ENCODE measurements around the gene NME3. TPM values are rescaled to one million over a fixed set of nuclear protein-coding genes. Genes with fewer than 3 reads are reported as not detected.

The NME3 gene
- polyA plus RNA-seq, 3 donors: 57.7 to 80.2 (median 74.7) TPM

GRCh38 chr16:1789643-1790045 lies 18.3 kb upstream of the NME3 start:
- Histone ChIP-seq H2AFZ (ENCODE audit: insufficient read depth, low read depth, low read length, poor library complexity, severe bottlenecking) (no peak overlapping the region), H3K27ac (ENCODE audit: low read depth in 1 of 2, low read length in 2 of 2) (no peak overlapping the region), H3K9ac (ENCODE audit: insufficient read depth, low read length, poor library complexity, severe bottlenecking) (no peak overlapping the region), H3K4me1 (ENCODE audit: control insufficient read depth in 1 of 2, insufficient read depth in 2 of 2, low read length in 2 of 2) (no peaks in the 10 kb centered on the region), H3K36me3 (replicated peaks in 1 of 2; ENCODE audit: control insufficient read depth in 1 of 2, insufficient read depth in 2 of 2, low read length in 2 of 2) (peaks cover 42 to 44% of the 10 kb centered on the region in 2 donors), H3K4me2 (replicated peaks; ENCODE audit: extremely low read depth, low read length, poor library complexity, severe bottlenecking) (no peak overlapping the region), H3K79me2 (ENCODE audit: insufficient read depth, low read length) (peaks cover 24% of the 10 kb centered on the region), H4K20me1 (ENCODE audit: insufficient read depth, low read length) (peaks cover 33% of the 10 kb centered on the region), H3K27me3 (ENCODE audit: control insufficient read depth in 2 of 2, insufficient read depth in 2 of 2, low read length in 2 of 2) (no peaks in the 10 kb centered on the region), H3K9me3 (replicated peaks in 1 of 2; ENCODE audit: control insufficient read depth in 1 of 2, insufficient read depth in 1 of 2, low read length in 2 of 2) (no peaks in the 10 kb centered on the region), H3K4me3 (replicated peaks in 1 of 3; ENCODE audit: low read depth in 2 of 3, low read length in 3 of 3) (no peak overlapping the region)
- Mint-ChIP-seq H3K4me1 (peaks cover 2% of the 10 kb centered on the region), H3K27me3 (ENCODE audit: low read depth in 3 of 3) (no peaks in the 10 kb centered on the region), H3K27ac (no peak overlapping the region), H3K4me3 (no peak overlapping the region), H3K36me3 (peaks cover 18 to 55% of the 10 kb centered on the region in 2 donors), H3K9me3 (no peaks in the 10 kb centered on the region)
- no peak for DNase-seq
- TF ChIP-seq CTCF (IDR thresholded peaks at IDR 0.05): no peak
- intact Hi-C loops (cut with micrococcal nuclease): loop anchor here in 1 of 2 donors (10.0 kb wide), 2 partner anchors 85 to 365 kb away; partner anchors contain the start of genes MAPK8IP3 and UQCC4
- 91% methylated on average over 19 of the region's 25 CpGs for WGBS (ENCODE audit: insufficient coverage)

GRCh38 chr16:1788708-1789100 lies 17.4 kb upstream of the NME3 start:
- DNase-seq: no peak
- H3K36me3 ChIP-seq (replicated peaks in 1 of 2; ENCODE audit: control insufficient read depth in 1 of 2, insufficient read depth in 2 of 2, low read length in 2 of 2): peaks cover 42 to 44% of the 10 kb centered on the region in 2 donors
- Mint-ChIP-seq H3K4me1 (peaks cover 8% of the 10 kb centered on the region), H3K27ac (no peak overlapping the region), H3K4me3 (no peak overlapping the region), H3K9me3 (no peaks in the 10 kb centered on the region), H3K36me3 (peaks cover 18 to 55% of the 10 kb centered on the region in 2 donors), H3K27me3 (ENCODE audit: low read depth in 3 of 3) (no peaks in the 10 kb centered on the region)
- peaks cover 33% of the 10 kb centered on the region for H3K79me2 ChIP-seq (ENCODE audit: insufficient read depth, low read length)
- peaks cover 6 to 7% of the 10 kb centered on the region in 2 donors for H3K4me1 ChIP-seq (ENCODE audit: control insufficient read depth in 1 of 2, insufficient read depth in 2 of 2, low read length in 2 of 2)
- H4K20me1 ChIP-seq (ENCODE audit: insufficient read depth, low read length): peaks cover 33% of the 10 kb centered on the region
- H3K4me2 ChIP-seq (replicated peaks; ENCODE audit: extremely low read depth, low read length, poor library complexity, severe bottlenecking): no peak overlapping the region
- H3K27ac ChIP-seq (ENCODE audit: low read depth in 1 of 2, low read length in 2 of 2): no peak overlapping the region
- H2AFZ ChIP-seq (ENCODE audit: insufficient read depth, low read depth, low read length, poor library complexity, severe bottlenecking): no peak overlapping the region
- no peaks in the 10 kb centered on the region for H3K27me3 ChIP-seq (ENCODE audit: control insufficient read depth in 2 of 2, insufficient read depth in 2 of 2, low read length in 2 of 2)
- H3K9ac ChIP-seq (ENCODE audit: insufficient read depth, low read length, poor library complexity, severe bottlenecking): no peak overlapping the region
- H3K4me3 ChIP-seq (replicated peaks in 1 of 3; ENCODE audit: low read depth in 2 of 3, low read length in 3 of 3): no peak overlapping the region
- no peaks in the 10 kb centered on the region for H3K9me3 ChIP-seq (replicated peaks in 1 of 2; ENCODE audit: control insufficient read depth in 1 of 2, insufficient read depth in 1 of 2, low read length in 2 of 2)
- TF ChIP-seq CTCF (IDR thresholded peaks at IDR 0.05): no peak
- WGBS (ENCODE audit: insufficient coverage): 86% methylated on average over 19 of the region's 19 CpGs
- intact Hi-C loops (cut with micrococcal nuclease): loop anchor here in 1 of 2 donors (10.0 kb wide), 2 partner anchors 84 to 364 kb away; partner anchors contain the start of genes MAPK8IP3 and UQCC4

All from CD14-positive monocyte (primary cell).